HFFc6 (cell line): ENCODE data around the gene SLC30A10. TPM values are rescaled to one million over a fixed set of nuclear protein-coding genes. Genes with fewer than 3 reads are reported as not detected.
"Not testable (repeated sequence)": the region's sequence is repeated elsewhere in the genome, so short reads cannot be mapped to it uniquely, and the experiment has no call there.

ENCODE experiments used
- DNase-seq: peaks from one replicate; pipeline ENCODE4 v3.0.0-alpha.2; 2018
- H3K27ac Mint-ChIP-seq: 2 replicates; pipeline ENCODE4 v1.8.0; 2020; ENCODE audit warnings: mild to moderate bottlenecking, mixed read lengths
- H3K27me3 Mint-ChIP-seq: 2 replicates; pipeline ENCODE4 v1.8.0; 2021; ENCODE audit warnings: mild to moderate bottlenecking, moderate library complexity, mixed read lengths; ENCODE audit not compliant: insufficient read depth
- H3K36me3 Mint-ChIP-seq: 2 replicates; pipeline ENCODE4 v1.8.0; 2021; ENCODE audit warnings: low read depth, mixed read lengths
- H3K4me1 Mint-ChIP-seq: 2 replicates; pipeline ENCODE4 v1.8.0; 2020; ENCODE audit warnings: low read depth, mixed read lengths
- H3K4me3 Mint-ChIP-seq: 2 replicates; pipeline ENCODE4 v1.8.0; 2020; ENCODE audit warnings: mild to moderate bottlenecking, moderate library complexity, mixed read lengths
- H3K9me3 Mint-ChIP-seq: 2 replicates; pipeline ENCODE4 v1.8.0; 2020; ENCODE audit warnings: mild to moderate bottlenecking, mixed read lengths
- CTCF ChIP-seq: fragments of 200-600 bp; sonication (generic); IDR thresholded peaks from 2 replicates; pipeline ENCODE4 v1.5.0; 2021; ENCODE audit warnings: antibody characterized with exemption, mild to moderate bottlenecking
- total RNA-seq, 6 experiments: library from RNA; stranded (reverse); fragmentation: NEBNext Ultra II Directional; extraction: Animal tissue kit (Norgen Biotek cat#: 25700); gene quantifications; 2 replicates in 1 of 6; 3 replicates in 5 of 6; pipeline ENCODE4 v1.2.3, GENCODE V29; 2021

SLC30A10 gene
- total RNA-seq, 6 experiments from 2014 or later: not detected

DNA sequence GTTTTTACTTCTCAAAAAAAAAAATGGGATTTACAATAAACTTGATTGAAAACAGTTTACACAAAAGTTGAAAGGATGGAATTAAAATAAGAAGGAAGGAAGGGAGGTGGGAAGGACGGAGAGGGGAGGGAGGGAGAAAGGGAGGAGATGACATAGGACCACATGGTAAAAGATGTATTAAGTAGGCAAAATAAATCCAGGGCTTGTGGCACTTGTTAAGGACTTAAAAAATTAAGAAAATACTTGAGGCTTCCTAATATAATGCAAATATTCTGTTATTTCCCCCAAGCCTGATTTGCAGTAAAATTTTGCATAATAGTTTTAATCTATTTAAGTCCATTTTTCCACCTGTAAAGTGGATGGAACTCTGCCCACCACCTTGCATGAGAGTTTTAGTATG lies 27.5 kb downstream of the SLC30A10 start:
- Mint-ChIP-seq H3K36me3 (no peaks in the 10 kb centered on the region), H3K9me3 (peaks cover 25% of the 10 kb centered on the region), H3K4me1 (no peaks in the 10 kb centered on the region), H3K27me3 (no peaks in the 10 kb centered on the region), H3K27ac (no peak overlapping the region), H3K4me3 (no peak overlapping the region)
- TF ChIP-seq CTCF: no peak
- DNase-seq: no peak

- H3K27ac Mint-ChIP-seq: no peak overlapping the region
- no peaks in the 10 kb centered on the region for H3K27me3 Mint-ChIP-seq
- DNase-seq: no peak
- H3K9me3 Mint-ChIP-seq: peaks cover 29% of the 10 kb centered on the region
- TF ChIP-seq CTCF: no peak
- no peaks in the 10 kb centered on the region for H3K4me1 Mint-ChIP-seq
- no peak overlapping the region for H3K4me3 Mint-ChIP-seq
- no peaks in the 10 kb centered on the region for H3K36me3 Mint-ChIP-seq
Measured at GRCh38 chr1:219900201-219900600, 28.2 kb downstream of the SLC30A10 start.

DNA sequence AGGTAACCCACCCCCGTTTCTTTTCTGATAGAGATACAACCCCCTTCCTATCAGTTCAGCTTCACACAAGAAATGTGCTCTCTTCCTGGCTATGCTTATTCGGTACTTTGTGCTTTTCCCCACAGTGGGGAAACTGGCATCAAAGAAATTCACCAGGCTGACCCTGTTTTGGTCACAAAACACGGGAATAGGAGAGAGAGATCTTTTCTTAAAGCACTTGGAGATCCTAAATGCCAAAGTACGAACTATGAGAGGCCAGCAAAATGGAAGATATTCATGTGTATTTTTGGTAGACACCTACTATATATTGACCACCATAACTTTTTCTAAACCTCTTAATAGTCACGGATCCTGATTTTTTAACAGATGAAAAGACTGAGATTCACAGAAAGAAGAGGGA lies 30.0 kb downstream of the SLC30A10 start:
- no peak overlapping the region for H3K27ac Mint-ChIP-seq
- no peak for DNase-seq
- H3K4me3 Mint-ChIP-seq: no peak overlapping the region
- H3K36me3 Mint-ChIP-seq: no peaks in the 10 kb centered on the region
- peaks cover 32% of the 10 kb centered on the region for H3K9me3 Mint-ChIP-seq
- TF ChIP-seq CTCF: no peak
- H3K27me3 Mint-ChIP-seq: no peaks in the 10 kb centered on the region
- no peaks in the 10 kb centered on the region for H3K4me1 Mint-ChIP-seq

GRCh38 chr1:219897914-219898313 lies 30.4 kb downstream of the SLC30A10 start:
- Mint-ChIP-seq H3K4me1 (no peaks in the 10 kb centered on the region), H3K27me3 (no peaks in the 10 kb centered on the region), H3K36me3 (no peaks in the 10 kb centered on the region), H3K4me3 (no peak overlapping the region), H3K27ac (no peak overlapping the region), H3K9me3 (peaks cover 36% of the 10 kb centered on the region)
- TF ChIP-seq CTCF: no peak
- DNase-seq: no peak

GRCh38 chr1:219892271-219892670 lies 36.1 kb downstream of the SLC30A10 start:
- peaks cover 52% of the 10 kb centered on the region for H3K9me3 Mint-ChIP-seq
- DNase-seq, H3K27ac Mint-ChIP-seq, H3K36me3 Mint-ChIP-seq, H3K27me3 Mint-ChIP-seq, H3K4me1 Mint-ChIP-seq, H3K4me3 Mint-ChIP-seq: not testable (repeated sequence)

GRCh38 chr1:219891846-219892245 lies 36.5 kb downstream of the SLC30A10 start:
- DNase-seq, H3K27ac Mint-ChIP-seq, H3K4me3 Mint-ChIP-seq, H3K27me3 Mint-ChIP-seq, H3K36me3 Mint-ChIP-seq, H3K4me1 Mint-ChIP-seq: not testable (repeated sequence)
- peaks cover 57% of the 10 kb centered on the region for H3K9me3 Mint-ChIP-seq

DNA sequence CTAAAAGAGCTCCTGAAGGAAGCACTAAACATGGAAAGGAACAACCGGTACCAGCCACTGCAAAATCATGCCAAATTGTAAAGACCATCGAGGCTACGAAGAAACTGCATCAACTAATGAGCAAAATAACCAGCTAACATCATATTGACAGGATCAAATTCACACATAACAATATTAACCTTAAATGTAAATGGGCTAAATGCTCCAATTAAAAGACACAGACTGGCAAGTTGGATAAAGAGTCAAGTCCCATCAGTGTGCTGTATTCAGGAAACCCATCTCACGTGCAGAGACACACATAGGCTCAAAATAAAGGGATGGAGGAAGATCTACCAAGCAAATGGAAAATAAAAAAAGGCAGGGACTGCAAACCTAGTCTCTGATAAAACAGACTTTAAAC lies 39.7 kb downstream of the SLC30A10 start:
- H3K4me3 Mint-ChIP-seq, DNase-seq, H3K4me1 Mint-ChIP-seq, H3K27me3 Mint-ChIP-seq, H3K27ac Mint-ChIP-seq, H3K36me3 Mint-ChIP-seq: not testable (repeated sequence)
- peaks cover 67% of the 10 kb centered on the region for H3K9me3 Mint-ChIP-seq
